RWPE2 (cell line): Measurements from ENCODE around the gene SPDYE4.

ENCODE experiments used
- ATAC-seq: fragments of 200-7000 bp; cut with Tn5 transposase; 3 replicates; pipeline ENCODE4 v1.9.1; 2021; ENCODE audit warnings: low read depth
- DNase-seq: peaks from one replicate; pipeline ENCODE4 v3.0.0-alpha.2; 2020; ENCODE audit warnings: low spot score
- H3K27ac ChIP-seq: fragments of 450-650 bp; 2 replicates; pipeline ENCODE4 v1.5.1; 2017; ENCODE audit warnings: mild to moderate bottlenecking; ENCODE audit not compliant: poor library complexity, severe bottlenecking
- H3K27me3 ChIP-seq: fragments of 250-450 bp; sonication (Bioruptor Pico); 2 replicates; pipeline ENCODE4 v1.5.1; 2021; ENCODE audit warnings: mild to moderate bottlenecking, moderate library complexity; ENCODE audit not compliant: insufficient read depth, poor library complexity, severe bottlenecking
- H3K36me3 ChIP-seq: fragments of 250-450 bp; sonication (Bioruptor Pico); 2 replicates; pipeline ENCODE4 v1.5.1; 2020; ENCODE audit warnings: low read depth, mild to moderate bottlenecking, moderate library complexity
- H3K4me1 ChIP-seq: fragments of 250-450 bp; sonication (Bioruptor Pico); 2 replicates; pipeline ENCODE4 v1.5.1; 2021; ENCODE audit warnings: mild to moderate bottlenecking, moderate library complexity; ENCODE audit not compliant: insufficient read depth, poor library complexity, severe bottlenecking
- H3K4me3 ChIP-seq: fragments of 250-450 bp; sonication (Bioruptor Pico); 2 replicates; pipeline ENCODE4 v1.5.1; 2021; ENCODE audit warnings: mild to moderate bottlenecking, moderate library complexity; ENCODE audit not compliant: severe bottlenecking
- H3K9me3 ChIP-seq: fragments of 250-450 bp; sonication (Bioruptor Pico); 2 replicates; pipeline ENCODE4 v1.5.1; 2021; ENCODE audit warnings: mild to moderate bottlenecking, moderate library complexity; ENCODE audit not compliant: severe bottlenecking
- CTCF ChIP-seq: fragments of 450-650 bp; IDR thresholded peaks from one replicate; pipeline ENCODE4 v1.5.1; 2017; ENCODE audit warnings: mild to moderate bottlenecking, moderate library complexity; ENCODE audit not compliant: poor library complexity, severe bottlenecking

SPDYE4 gene

GRCh38 chr17:8798176-8798845 is 40.0 kb upstream of the SPDYE4 start:
- no peak for TF ChIP-seq CTCF
- Histone ChIP-seq H3K36me3 (no peaks in the 10 kb centered on the region), H3K27ac (no peak overlapping the region), H3K9me3 (no peaks in the 10 kb centered on the region), H3K4me1 (no peaks in the 10 kb centered on the region), H3K27me3 (no peaks in the 10 kb centered on the region), H3K4me3 (no peak overlapping the region)
- DNase-seq (no peak), ATAC-seq (no peak)

- ATAC-seq, result no peak
- H3K36me3 ChIP-seq, result no peaks in the 10 kb centered on the region
- H3K4me1 ChIP-seq, result no peaks in the 10 kb centered on the region
- H3K4me3 ChIP-seq, result no peak overlapping the region
- no peak overlapping the region for H3K27ac ChIP-seq
- H3K27me3 ChIP-seq, result no peaks in the 10 kb centered on the region
- no peak for TF ChIP-seq CTCF
- no peak for DNase-seq
- H3K9me3 ChIP-seq, result no peaks in the 10 kb centered on the region
These were observed 39.4 kb upstream of the SPDYE4 start for GRCh38 chr17:8797621-8798175.

GRCh38 chr17:8794636-8795035 is 36.3 kb upstream of the SPDYE4 start:
- ATAC-seq (no peak), DNase-seq (no peak)
- H3K4me3 ChIP-seq, result no peak overlapping the region
- H3K27ac ChIP-seq, result no peak overlapping the region
- H3K9me3 ChIP-seq, result peaks cover 5% of the 10 kb centered on the region
- H3K36me3 ChIP-seq, result no peaks in the 10 kb centered on the region
- H3K27me3 ChIP-seq, result no peaks in the 10 kb centered on the region
- H3K4me1 ChIP-seq, result no peaks in the 10 kb centered on the region
- no peak for TF ChIP-seq CTCF

GRCh38 chr17:8793649-8794048 is 35.3 kb upstream of the SPDYE4 start:
- Histone ChIP-seq H3K36me3 (no peaks in the 10 kb centered on the region), H3K4me1 (no peaks in the 10 kb centered on the region), H3K27ac (no peak overlapping the region), H3K9me3 (peaks cover 5% of the 10 kb centered on the region), H3K27me3 (no peaks in the 10 kb centered on the region), H3K4me3 (no peak overlapping the region)
- TF ChIP-seq CTCF, result no peak
- no peak for DNase-seq
- no peak for ATAC-seq

- no peaks in the 10 kb centered on the region for H3K27me3 ChIP-seq
- ATAC-seq (no peak), DNase-seq (no peak)
- no peak for TF ChIP-seq CTCF
- no peak overlapping the region for H3K27ac ChIP-seq
- no peaks in the 10 kb centered on the region for H3K36me3 ChIP-seq
- no peak overlapping the region for H3K4me3 ChIP-seq
- H3K4me1 ChIP-seq, result no peaks in the 10 kb centered on the region
- peaks cover 5% of the 10 kb centered on the region for H3K9me3 ChIP-seq
These were observed 34.3 kb upstream of the SPDYE4 start for GRCh38 chr17:8792646-8793045.
